ENCODE measurements around the gene REEP3. TPM values are rescaled to one million over a fixed set of nuclear protein-coding genes. Genes with fewer than 3 reads are reported as not detected.

The REEP3 gene
- total RNA-seq, 1 experiment from 2014 or later, result 19.7 TPM

- in situ Hi-C loops (cut with HindIII; ENCODE audit: low pct_unique_long_range_greater_than_20kb, low sequenced_read_pairs), result no loop called here
- no peak for DNase-seq (ENCODE audit: low read depth)
These were observed 146.6 kb downstream of the REEP3 start for GRCh38 chr10:63667596-63668480.

GRCh38 chr10:63670291-63670898, 149.2 kb downstream of the REEP3 start:
- in situ Hi-C loops (cut with HindIII; ENCODE audit: low pct_unique_long_range_greater_than_20kb, low sequenced_read_pairs), result no loop called here
- DNase-seq (ENCODE audit: low read depth), result no peak

DNA sequence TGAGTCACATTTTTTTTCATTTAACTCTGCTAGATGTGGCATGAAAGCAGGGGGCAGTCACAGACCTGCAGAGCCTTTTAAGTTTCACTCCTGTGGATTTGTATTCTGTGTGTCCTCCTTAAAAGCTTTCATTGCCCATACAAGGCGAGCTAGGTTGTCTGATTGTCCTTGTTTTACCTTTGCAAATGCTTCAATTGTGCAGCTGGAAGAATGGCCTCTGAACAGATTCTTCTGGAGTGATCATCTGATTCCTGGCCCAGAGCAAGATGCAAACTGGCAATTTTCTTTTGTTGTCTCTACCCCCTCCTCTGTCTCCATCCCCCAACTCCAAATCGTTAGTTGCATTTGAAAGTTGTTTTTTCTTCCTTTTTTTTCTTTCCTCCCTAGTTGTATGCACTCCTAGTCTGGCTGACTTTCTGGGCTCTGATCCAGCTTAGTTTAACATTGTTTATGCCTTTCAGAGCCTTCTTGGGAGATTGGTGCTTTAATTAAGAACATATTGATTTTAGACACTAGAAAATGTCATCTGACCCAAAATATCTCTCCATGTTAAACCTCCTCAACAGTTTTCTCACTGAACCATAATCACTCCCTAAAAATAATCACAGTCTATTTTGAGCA, 150.2 kb downstream of the REEP3 start:
- in situ Hi-C loops (cut with HindIII; ENCODE audit: low pct_unique_long_range_greater_than_20kb, low sequenced_read_pairs), result no loop called here
- DNase-seq (ENCODE audit: low read depth), result no peak

GRCh38 chr10:63672491-63672890, 151.3 kb downstream of the REEP3 start:
- in situ Hi-C loops (cut with HindIII; ENCODE audit: low pct_unique_long_range_greater_than_20kb, low sequenced_read_pairs), result no loop called here
- DNase-seq (ENCODE audit: low read depth), result no peak

DNA sequence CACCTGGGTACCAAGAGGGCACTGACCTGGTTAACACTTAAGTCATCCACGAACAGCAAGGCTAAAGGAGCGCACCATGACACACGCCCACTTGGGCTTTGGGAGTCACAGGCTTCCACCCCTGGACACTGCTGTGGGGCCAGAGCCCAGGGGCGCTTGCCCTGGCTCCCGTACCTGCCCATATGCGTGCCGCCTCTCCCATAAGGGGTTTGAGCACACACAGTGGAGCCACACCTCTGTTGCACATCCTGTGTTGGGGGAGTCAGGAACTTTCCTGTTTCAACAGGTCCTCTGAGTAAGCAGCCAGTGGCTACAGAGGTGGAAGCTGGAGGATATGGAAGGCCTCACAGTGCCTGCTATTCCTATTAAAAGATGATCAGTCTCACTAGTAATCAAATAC, 152.0 kb downstream of the REEP3 start:
- DNase-seq (ENCODE audit: low read depth), result no peak
- in situ Hi-C loops (cut with HindIII; ENCODE audit: low pct_unique_long_range_greater_than_20kb, low sequenced_read_pairs), result no loop called here

DNA sequence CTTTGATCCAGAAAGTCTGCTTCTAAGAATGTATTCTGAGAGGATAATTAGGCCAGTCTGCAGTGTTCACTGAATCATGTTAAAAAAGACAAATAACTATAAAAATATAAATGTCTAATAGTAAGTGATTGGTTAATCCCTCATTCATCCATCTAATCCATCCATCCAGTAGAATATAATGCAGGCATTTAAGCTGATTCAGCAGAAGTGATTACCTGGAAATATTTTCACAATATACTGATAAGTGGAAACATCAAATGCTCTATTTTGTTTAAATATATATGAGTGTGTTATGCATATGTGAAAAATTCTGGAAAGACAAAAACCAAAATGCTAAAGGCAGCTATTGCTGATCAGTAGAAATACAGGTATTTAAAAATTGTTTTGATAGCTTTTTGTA, 152.6 kb downstream of the REEP3 start:
- in situ Hi-C loops (cut with HindIII; ENCODE audit: low pct_unique_long_range_greater_than_20kb, low sequenced_read_pairs), result no loop called here
- DNase-seq (ENCODE audit: low read depth), result no peak

Other genes starting within 250 kb of the REEP3 start
- 20.2 and 31.0 TPM in 2 replicates for gene JMJD1C, start 55.4 kb upstream of the REEP3 start, total RNA-seq (2014; rRNA removed; shearing (Covaris generic); ENCODE audit: low replicate concordance)

Data from Caki2 (cell line).